Ishikawa (cell line): ENCODE data around the gene GAREM1.

Experiments
- CEBPB ChIP-seq: IDR thresholded peaks from 2 replicates; pipeline ENCODE4 v1.6.1; 2012
- CREB1 ChIP-seq: IDR thresholded peaks from 2 replicates; pipeline ENCODE4 v1.6.1; 2012; ENCODE audit warnings: low read depth
- EGR1 ChIP-seq: IDR thresholded peaks from 2 replicates; pipeline ENCODE4 v1.6.1; 2012
- EP300 ChIP-seq: IDR thresholded peaks from 2 replicates; pipeline ENCODE4 v1.6.1; 2012; ENCODE audit warnings: borderline replicate concordance
- FOXM1 ChIP-seq: IDR thresholded peaks from 2 replicates; pipeline ENCODE4 v1.6.1; 2012; ENCODE audit warnings: low read depth, borderline replicate concordance
- NFIC ChIP-seq: IDR thresholded peaks from 2 replicates; pipeline ENCODE4 v1.6.1; 2012
- RAD21 ChIP-seq: IDR thresholded peaks from 2 replicates; pipeline ENCODE4 v1.6.1; 2012; ENCODE audit warnings: low read depth
- TAF1 ChIP-seq: IDR thresholded peaks from 2 replicates; pipeline ENCODE4 v1.6.1; 2012; ENCODE audit warnings: low read depth, mild to moderate bottlenecking
- TCF12 ChIP-seq: IDR thresholded peaks from 2 replicates; pipeline ENCODE4 v1.6.1; 2012; ENCODE audit warnings: low read depth
- TEAD4 ChIP-seq: IDR thresholded peaks from 2 replicates; pipeline ENCODE4 v1.6.1; 2012
- YY1 ChIP-seq: IDR thresholded peaks from 2 replicates; pipeline ENCODE4 v1.6.1; 2012; ENCODE audit warnings: low read depth
- ZBTB7A ChIP-seq: IDR thresholded peaks from 2 replicates; pipeline ENCODE4 v1.6.1; 2012; ENCODE audit warnings: low read depth
- TF ChIP-seq, protein P1 (sequence below): IDR thresholded peaks from 2 replicates; pipeline ENCODE4 v1.6.1; 2012
- TF ChIP-seq, protein P2 (sequence below): IDR thresholded peaks from 2 replicates; pipeline ENCODE4 v1.6.1; 2012; ENCODE audit warnings: low read depth, mild to moderate bottlenecking
- TF ChIP-seq, protein P3 (sequence below): IDR thresholded peaks from 2 replicates; pipeline ENCODE4 v1.6.1; 2012

GAREM1 gene

DNA sequence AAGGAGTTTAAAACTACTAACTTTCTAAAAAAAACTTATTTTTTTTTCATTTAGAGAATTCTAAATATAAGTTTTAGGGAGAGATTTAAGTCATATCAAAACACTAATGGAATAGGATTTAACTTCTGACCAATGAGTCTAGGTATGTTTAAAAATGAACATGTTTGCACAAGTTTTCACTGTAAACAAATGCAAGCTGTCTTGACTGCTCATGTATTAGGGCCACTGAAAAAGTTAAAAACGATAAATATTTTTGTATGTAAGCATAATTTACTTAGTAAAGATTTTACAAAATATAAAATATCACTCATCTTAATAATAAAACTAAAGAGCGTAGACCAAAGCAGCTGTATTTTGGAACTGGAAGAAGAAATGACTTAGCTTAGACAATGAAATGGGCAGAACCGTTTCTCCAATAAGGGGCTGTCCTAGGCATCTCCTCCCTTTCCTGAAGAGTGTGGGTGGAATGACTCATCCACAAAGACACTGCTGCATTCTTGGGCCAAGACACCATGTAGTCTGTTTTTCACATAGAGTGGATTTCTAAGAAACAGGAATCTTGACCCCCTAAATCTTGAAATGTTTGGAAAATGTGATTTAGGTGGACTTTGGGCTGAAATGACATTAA is 162.1 kb downstream of the GAREM1 start:
- peak; percentile 46 for TF ChIP-seq TEAD4
- TF ChIP-seq ZBTB7A, result no peak
- peak; percentile 88 for TF ChIP-seq EGR1
- TF ChIP-seq, protein P1, sequence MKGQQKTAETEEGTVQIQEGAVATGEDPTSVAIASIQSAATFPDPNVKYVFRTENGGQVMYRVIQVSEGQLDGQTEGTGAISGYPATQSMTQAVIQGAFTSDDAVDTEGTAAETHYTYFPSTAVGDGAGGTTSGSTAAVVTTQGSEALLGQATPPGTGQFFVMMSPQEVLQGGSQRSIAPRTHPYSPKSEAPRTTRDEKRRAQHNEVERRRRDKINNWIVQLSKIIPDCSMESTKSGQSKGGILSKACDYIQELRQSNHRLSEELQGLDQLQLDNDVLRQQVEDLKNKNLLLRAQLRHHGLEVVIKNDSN, result no peak
- no peak for TF ChIP-seq CEBPB
- TF ChIP-seq, protein P2, sequence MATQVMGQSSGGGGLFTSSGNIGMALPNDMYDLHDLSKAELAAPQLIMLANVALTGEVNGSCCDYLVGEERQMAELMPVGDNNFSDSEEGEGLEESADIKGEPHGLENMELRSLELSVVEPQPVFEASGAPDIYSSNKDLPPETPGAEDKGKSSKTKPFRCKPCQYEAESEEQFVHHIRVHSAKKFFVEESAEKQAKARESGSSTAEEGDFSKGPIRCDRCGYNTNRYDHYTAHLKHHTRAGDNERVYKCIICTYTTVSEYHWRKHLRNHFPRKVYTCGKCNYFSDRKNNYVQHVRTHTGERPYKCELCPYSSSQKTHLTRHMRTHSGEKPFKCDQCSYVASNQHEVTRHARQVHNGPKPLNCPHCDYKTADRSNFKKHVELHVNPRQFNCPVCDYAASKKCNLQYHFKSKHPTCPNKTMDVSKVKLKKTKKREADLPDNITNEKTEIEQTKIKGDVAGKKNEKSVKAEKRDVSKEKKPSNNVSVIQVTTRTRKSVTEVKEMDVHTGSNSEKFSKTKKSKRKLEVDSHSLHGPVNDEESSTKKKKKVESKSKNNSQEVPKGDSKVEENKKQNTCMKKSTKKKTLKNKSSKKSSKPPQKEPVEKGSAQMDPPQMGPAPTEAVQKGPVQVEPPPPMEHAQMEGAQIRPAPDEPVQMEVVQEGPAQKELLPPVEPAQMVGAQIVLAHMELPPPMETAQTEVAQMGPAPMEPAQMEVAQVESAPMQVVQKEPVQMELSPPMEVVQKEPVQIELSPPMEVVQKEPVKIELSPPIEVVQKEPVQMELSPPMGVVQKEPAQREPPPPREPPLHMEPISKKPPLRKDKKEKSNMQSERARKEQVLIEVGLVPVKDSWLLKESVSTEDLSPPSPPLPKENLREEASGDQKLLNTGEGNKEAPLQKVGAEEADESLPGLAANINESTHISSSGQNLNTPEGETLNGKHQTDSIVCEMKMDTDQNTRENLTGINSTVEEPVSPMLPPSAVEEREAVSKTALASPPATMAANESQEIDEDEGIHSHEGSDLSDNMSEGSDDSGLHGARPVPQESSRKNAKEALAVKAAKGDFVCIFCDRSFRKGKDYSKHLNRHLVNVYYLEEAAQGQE, result no peak
- no peak for TF ChIP-seq EP300

DNA sequence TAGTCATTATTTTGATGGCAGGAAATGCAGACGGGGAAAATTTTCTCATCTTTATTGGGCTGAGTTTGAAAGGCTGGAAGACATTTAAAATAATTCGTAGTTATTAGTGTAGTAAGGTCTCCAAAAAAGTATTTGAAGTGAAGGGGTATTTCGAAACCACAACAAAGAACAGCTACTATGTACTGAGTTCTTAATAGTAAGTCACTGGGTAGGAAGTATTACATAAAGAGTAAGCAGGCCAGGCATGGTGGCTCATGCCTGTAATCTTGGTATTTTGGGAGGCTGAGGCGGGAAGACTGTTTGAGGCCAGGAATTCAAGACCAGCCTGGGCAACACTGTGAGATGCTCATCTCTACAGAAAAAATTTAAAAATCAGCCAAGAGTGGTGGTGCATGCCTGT is 167.3 kb downstream of the GAREM1 start:
- no peak for TF ChIP-seq CREB1
- no peak for TF ChIP-seq CEBPB
- TF ChIP-seq TAF1, result no peak
- no peak for TF ChIP-seq EP300
- no peak for TF ChIP-seq ZBTB7A
- TF ChIP-seq YY1, result no peak
- TF ChIP-seq, protein P1, result no peak
- no peak for TF ChIP-seq TEAD4
- TF ChIP-seq FOXM1, result no peak
- TF ChIP-seq RAD21, result no peak
- TF ChIP-seq, protein P2, result no peak
- TF ChIP-seq, protein P3, sequence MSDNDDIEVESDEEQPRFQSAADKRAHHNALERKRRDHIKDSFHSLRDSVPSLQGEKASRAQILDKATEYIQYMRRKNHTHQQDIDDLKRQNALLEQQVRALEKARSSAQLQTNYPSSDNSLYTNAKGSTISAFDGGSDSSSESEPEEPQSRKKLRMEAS, result no peak

DNA sequence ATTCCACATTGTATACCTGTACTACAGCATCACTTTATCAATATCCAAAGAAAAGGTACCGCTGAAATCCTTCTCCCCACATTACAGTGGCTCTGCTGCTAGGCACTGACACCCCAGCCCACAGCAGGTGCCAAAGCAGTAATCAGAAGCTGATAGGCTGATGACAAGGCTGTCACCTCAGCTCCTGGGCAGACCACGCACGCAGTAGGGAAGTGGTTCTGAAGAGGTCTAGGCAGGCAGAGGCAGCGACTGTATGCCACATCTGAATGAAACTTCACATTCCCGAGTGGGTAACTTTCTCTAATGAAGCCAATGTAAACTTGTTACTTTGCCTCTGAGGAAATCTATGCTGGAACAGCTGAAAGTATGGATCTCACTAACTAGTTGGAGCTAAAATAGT is 167.9 kb downstream of the GAREM1 start:
- TF ChIP-seq, protein P2, result no peak
- TF ChIP-seq TCF12, result no peak
- TF ChIP-seq YY1, result no peak
- TF ChIP-seq, protein P1, result no peak
- TF ChIP-seq FOXM1, result no peak
- no peak for TF ChIP-seq TAF1
- TF ChIP-seq NFIC, result no peak
- no peak for TF ChIP-seq RAD21
- no peak for TF ChIP-seq EGR1
- TF ChIP-seq ZBTB7A, result no peak
- TF ChIP-seq CREB1, result no peak
- no peak for TF ChIP-seq TEAD4
- TF ChIP-seq, protein P3, result no peak
- no peak for TF ChIP-seq CEBPB
- no peak for TF ChIP-seq EP300

DNA sequence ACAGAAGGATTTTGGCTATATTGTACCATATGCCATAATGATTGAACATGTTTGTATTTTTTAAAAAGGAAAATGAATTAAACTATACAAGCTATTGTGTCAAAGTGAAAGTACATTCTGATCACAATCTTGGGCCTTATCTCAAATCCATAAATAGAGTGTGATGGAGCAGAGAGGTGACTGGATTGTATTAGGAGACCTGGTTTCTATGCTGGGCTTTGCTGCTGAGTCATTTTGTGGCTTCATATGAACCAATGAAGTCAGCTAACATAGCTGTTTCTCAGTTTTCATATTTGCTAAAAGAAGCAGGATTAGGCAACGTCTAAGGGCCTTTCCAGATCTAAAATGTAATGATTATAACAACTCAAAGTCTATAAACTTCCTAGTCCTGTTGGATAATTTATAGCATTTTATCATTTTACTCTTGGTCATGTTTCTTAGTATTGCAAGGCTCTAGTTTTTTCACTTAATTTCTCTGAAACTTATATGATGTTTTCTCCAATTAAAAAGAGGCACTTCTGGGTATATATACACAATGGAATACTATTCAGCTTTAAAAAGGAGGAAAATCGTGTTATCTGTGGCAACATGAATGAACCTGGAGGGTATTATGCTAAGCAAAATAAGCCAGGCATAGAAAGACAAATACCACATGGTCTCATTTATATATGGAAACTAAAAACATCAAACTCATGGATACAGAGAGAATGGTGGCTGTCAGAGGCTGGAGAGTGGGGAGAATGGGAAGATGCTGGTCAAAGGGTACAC is 168.5 kb downstream of the GAREM1 start:
- TF ChIP-seq ZBTB7A (no peak), CEBPB (no peak), NFIC (no peak), FOXM1 (no peak), TCF12 (no peak)
